Stimulated activated CD8-positive, alpha-beta memory T cell treated with anti-CD3 and anti-CD28 coated beads, Interleukin-2, amount 100 ng/mL, for 48 hours (primary cell): ENCODE results near the gene NME9.

Experiments used
- DNase-seq, 2 donors: peaks; one replicate each; pipeline ENCODE4 v3.0.0-alpha.2; 2020; ENCODE audit warnings: low read depth in 2 of 2

NME9 gene

GRCh38 chr3:138332472-138333073 is 2.9 kb upstream of the NME9 start:
- DNase-seq, result no peak

- DNase-seq, result no peak
Measured at GRCh38 chr3:138331143-138331894, 1.7 kb upstream of the NME9 start.

- no peak for DNase-seq
Measured at GRCh38 chr3:138329984-138330293, 288 bp upstream of the NME9 start.

GRCh38 chr3:138328341-138328740 is 1.3 kb downstream of the NME9 start:
- no peak for DNase-seq

GRCh38 chr3:138327831-138328230 is 1.8 kb downstream of the NME9 start:
- no peak for DNase-seq

- DNase-seq, result no peak
Measured at GRCh38 chr3:138326866-138327595, 2.6 kb downstream of the NME9 start.

- DNase-seq, result no peak
Measured at GRCh38 chr3:138325990-138326389, 3.7 kb downstream of the NME9 start.

GRCh38 chr3:138323971-138324370 is 5.7 kb downstream of the NME9 start:
- DNase-seq, result no peak

GRCh38 chr3:138317687-138318086 is 12.0 kb downstream of the NME9 start:
- no peak for DNase-seq

GRCh38 chr3:138314751-138315150 is 14.9 kb downstream of the NME9 start:
- no peak for DNase-seq

GRCh38 chr3:138310494-138310893 is 19.2 kb downstream of the NME9 start:
- no peak for DNase-seq

- DNase-seq, result no peak
Measured at GRCh38 chr3:138308783-138309182, 20.9 kb downstream of the NME9 start.

- DNase-seq, result no peak
Measured at GRCh38 chr3:138307899-138308298, 21.8 kb downstream of the NME9 start.

- no peak for DNase-seq
Measured at GRCh38 chr3:138303474-138303873, 26.2 kb downstream of the NME9 start.

- DNase-seq, result no peak
Measured at GRCh38 chr3:138300647-138301046, 29.0 kb downstream of the NME9 start.

- no peak for DNase-seq
Measured at GRCh38 chr3:138297876-138298275, 31.8 kb downstream of the NME9 start.

- DNase-seq, result no peak
Measured at GRCh38 chr3:138297059-138297607, 32.5 kb downstream of the NME9 start.

- peak in 1 of 2 donors; percentile 8 for DNase-seq
Measured at GRCh38 chr3:138296639-138297038, 33.0 kb downstream of the NME9 start.

GRCh38 chr3:138289701-138290100 is 40.0 kb downstream of the NME9 start:
- no peak for DNase-seq

- DNase-seq, result no peak
Measured at GRCh38 chr3:138289260-138289659, 40.4 kb downstream of the NME9 start.

- no peak for DNase-seq
Measured at GRCh38 chr3:138284957-138285477, 44.6 kb downstream of the NME9 start.

GRCh38 chr3:138284079-138284478 is 45.6 kb downstream of the NME9 start:
- no peak for DNase-seq

GRCh38 chr3:138282836-138283235 is 46.8 kb downstream of the NME9 start:
- no peak for DNase-seq
